Gastroesophageal sphincter (tissue), 3 donors: ENCODE data around the gene MSMP.

ENCODE experiments used
- EP300 ChIP-seq: sonication (generic); formaldehyde crosslinking; IDR thresholded peaks from one replicate; pipeline ENCODE4 v1.6.1; 2017; ENCODE audit warnings: antibody characterized with exemption, mild to moderate bottlenecking
- POLR2A ChIP-seq, 2 donors: fragments of 450-650 bp; IDR thresholded peaks; one replicate each; pipeline ENCODE4 v1.6.1; 2017; ENCODE audit warnings: antibody characterized with exemption in 2 of 2, mild to moderate bottlenecking in 2 of 2, moderate library complexity in 1 of 2
- POLR2AphosphoS5 ChIP-seq: sonication (generic); formaldehyde crosslinking; IDR thresholded peaks from one replicate; pipeline ENCODE4 v1.6.1; 2017; ENCODE audit warnings: antibody characterized with exemption
- TF ChIP-seq, protein P1 (sequence below), 4 experiments: fragments of 200-600 bp in 2 of 4; fragments of 450-650 bp in 2 of 4; sonication (generic) in 1 of 4; IDR thresholded peaks; one replicate each; pipeline ENCODE4 v1.5.1; 2017 to 2019; ENCODE audit warnings: antibody characterized with exemption in 4 of 4, mild to moderate bottlenecking in 2 of 4, moderate library complexity in 2 of 4

DNA sequence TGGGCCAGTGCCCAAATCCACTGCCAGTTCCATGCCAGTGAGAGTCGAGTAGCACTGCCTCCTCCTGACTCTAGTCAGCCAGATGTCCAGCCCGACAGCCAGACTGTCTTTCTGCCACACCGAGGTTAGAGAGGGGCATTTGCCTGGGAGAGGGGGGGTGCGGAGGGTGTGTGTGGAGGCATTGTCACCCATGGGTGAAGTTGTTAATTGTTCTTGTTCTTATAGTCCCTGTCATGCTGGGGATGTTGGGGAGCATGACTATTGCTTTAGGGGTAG lies 3.9 kb downstream of the MSMP start:
- TF ChIP-seq POLR2A (IDR thresholded peaks at IDR 0.05) (no peak), POLR2AphosphoS5 (no peak), EP300 (no peak)
- TF ChIP-seq, protein P1, sequence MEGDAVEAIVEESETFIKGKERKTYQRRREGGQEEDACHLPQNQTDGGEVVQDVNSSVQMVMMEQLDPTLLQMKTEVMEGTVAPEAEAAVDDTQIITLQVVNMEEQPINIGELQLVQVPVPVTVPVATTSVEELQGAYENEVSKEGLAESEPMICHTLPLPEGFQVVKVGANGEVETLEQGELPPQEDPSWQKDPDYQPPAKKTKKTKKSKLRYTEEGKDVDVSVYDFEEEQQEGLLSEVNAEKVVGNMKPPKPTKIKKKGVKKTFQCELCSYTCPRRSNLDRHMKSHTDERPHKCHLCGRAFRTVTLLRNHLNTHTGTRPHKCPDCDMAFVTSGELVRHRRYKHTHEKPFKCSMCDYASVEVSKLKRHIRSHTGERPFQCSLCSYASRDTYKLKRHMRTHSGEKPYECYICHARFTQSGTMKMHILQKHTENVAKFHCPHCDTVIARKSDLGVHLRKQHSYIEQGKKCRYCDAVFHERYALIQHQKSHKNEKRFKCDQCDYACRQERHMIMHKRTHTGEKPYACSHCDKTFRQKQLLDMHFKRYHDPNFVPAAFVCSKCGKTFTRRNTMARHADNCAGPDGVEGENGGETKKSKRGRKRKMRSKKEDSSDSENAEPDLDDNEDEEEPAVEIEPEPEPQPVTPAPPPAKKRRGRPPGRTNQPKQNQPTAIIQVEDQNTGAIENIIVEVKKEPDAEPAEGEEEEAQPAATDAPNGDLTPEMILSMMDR (IDR thresholded peaks at IDR 0.05), result no peak
